ENCODE data around the gene SSH2. TPM values are rescaled to one million over a fixed set of nuclear protein-coding genes. Genes with fewer than 3 reads are reported as not detected.
"Not testable (repeated sequence)": the region's sequence is repeated elsewhere in the genome, so short reads cannot be mapped to it uniquely, and the experiment has no call there.

The SSH2 gene
- total and polyA plus RNA-seq, 2 of the 13 experiments (the other 11 are each of a cell fraction or from before 2014, with no cell fraction given), result 6.0 to 6.4 TPM

DNA sequence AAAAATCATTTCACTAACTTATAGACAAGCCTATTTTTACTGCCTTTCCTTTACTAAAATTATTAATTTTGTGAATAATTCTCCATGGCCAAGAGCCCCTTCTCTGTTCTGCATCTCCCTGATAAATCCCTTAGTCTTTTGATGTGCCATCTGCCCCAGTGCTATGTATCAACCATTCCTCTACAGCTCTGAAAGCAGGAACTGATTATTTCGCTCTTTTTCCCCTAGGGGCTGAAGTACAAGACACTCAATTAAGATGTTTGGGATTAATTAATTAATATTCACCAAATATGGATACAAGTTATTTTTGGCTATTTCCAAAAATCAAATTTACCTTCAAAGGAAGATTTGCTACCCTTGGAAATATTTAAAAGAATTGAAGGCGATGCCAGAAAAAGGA is 26.6 kb downstream of the SSH2 start (continued):
- TF ChIP-seq, protein P1, sequence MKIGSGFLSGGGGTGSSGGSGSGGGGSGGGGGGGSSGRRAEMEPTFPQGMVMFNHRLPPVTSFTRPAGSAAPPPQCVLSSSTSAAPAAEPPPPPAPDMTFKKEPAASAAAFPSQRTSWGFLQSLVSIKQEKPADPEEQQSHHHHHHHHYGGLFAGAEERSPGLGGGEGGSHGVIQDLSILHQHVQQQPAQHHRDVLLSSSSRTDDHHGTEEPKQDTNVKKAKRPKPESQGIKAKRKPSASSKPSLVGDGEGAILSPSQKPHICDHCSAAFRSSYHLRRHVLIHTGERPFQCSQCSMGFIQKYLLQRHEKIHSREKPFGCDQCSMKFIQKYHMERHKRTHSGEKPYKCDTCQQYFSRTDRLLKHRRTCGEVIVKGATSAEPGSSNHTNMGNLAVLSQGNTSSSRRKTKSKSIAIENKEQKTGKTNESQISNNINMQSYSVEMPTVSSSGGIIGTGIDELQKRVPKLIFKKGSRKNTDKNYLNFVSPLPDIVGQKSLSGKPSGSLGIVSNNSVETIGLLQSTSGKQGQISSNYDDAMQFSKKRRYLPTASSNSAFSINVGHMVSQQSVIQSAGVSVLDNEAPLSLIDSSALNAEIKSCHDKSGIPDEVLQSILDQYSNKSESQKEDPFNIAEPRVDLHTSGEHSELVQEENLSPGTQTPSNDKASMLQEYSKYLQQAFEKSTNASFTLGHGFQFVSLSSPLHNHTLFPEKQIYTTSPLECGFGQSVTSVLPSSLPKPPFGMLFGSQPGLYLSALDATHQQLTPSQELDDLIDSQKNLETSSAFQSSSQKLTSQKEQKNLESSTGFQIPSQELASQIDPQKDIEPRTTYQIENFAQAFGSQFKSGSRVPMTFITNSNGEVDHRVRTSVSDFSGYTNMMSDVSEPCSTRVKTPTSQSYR (CRISPR knock-in tag; IDR thresholded peaks at IDR 0.05; ENCODE audit: borderline replicate concordance), result no peak

DNA sequence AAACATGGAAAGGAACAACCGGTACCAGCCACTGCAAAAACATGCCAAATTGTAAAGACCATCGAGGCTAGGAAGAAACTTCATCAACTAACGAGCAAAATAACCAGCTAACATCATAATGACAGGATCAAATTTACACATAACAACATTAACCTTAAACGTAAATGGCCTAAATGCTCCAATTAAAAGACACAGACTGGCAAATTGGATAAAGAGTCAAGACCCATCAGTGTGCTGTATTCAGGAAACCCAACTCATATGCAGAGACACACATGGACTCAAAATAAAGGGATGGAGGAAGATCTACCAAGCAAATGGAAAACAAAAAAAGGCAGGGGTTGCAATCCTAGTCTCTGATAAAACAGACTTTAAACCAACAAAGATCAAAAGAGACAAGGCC is 32.9 kb downstream of the SSH2 start:
- 63% methylated on average over 4 of the region's 4 CpGs for WGBS (ENCODE audit: low lambda C conversion rate)
- H2AFZ ChIP-seq (ENCODE audit: low read length); H3K36me3 ChIP-seq (replicated peaks in 1 of 2; ENCODE audit: control insufficient read depth in 1 of 2, insufficient read depth in 2 of 2, low read length in 2 of 2); H3K27ac ChIP-seq (ENCODE audit: extremely low read length, insufficient read depth, low read length); ATAC-seq; H3K9me3 ChIP-seq (ENCODE audit: low read length); FAIRE-seq; intact Hi-C loops (cut with micrococcal nuclease; ENCODE audit: unreplicated experiment); H3K27me3 ChIP-seq (ENCODE audit: control insufficient read depth in 1 of 2, insufficient read depth in 2 of 2, low read length in 2 of 2); BruUV-seq (replicated peaks); DNase-seq (ENCODE audit: low spot score); H3K4me3 ChIP-seq (replicated peaks in 1 of 3; ENCODE audit: insufficient read depth in 1 of 3, low read depth in 2 of 3, low read length in 3 of 3); POLR2A ChIA-PET; H3K9ac ChIP-seq (ENCODE audit: insufficient read depth, low read depth, low read length); H4K20me1 ChIP-seq (ENCODE audit: insufficient read depth, low read length); H3K4me2 ChIP-seq (ENCODE audit: low read depth, low read length); H3K79me2 ChIP-seq (ENCODE audit: insufficient read depth, low read length); H3K4me1 ChIP-seq (ENCODE audit: insufficient read depth, low read length); CTCF ChIA-PET (ENCODE audit: low intra/inter-chr PET ratio, low total read pairs): not testable (repeated sequence)
- in situ Hi-C loops (cut with HindIII; ENCODE audit: extremely low pct_ligation_motif_present, low pct_unique_long_range_greater_than_20kb), result loop anchor here (10.0 kb wide), 1 partner anchor 62 kb away; no protein-coding TSS in a partner anchor

- Histone ChIP-seq H3K4me3 (replicated peaks in 1 of 3; ENCODE audit: insufficient read depth in 1 of 3, low read depth in 2 of 3, low read length in 3 of 3) (no peak overlapping the region), H3K9ac (ENCODE audit: insufficient read depth, low read depth, low read length) (no peak overlapping the region), H3K27me3 (ENCODE audit: control insufficient read depth in 1 of 2, insufficient read depth in 2 of 2, low read length in 2 of 2) (no peaks in the 10 kb centered on the region), H3K36me3 (replicated peaks in 1 of 2; ENCODE audit: control insufficient read depth in 1 of 2, insufficient read depth in 2 of 2, low read length in 2 of 2) (no peaks in the 10 kb centered on the region; a peak in 1 of 5 replicates), H3K79me2 (ENCODE audit: insufficient read depth, low read length) (no peaks in the 10 kb centered on the region), H2AFZ (ENCODE audit: low read length) (no peak overlapping the region), H3K9me3 (ENCODE audit: low read length) (no peaks in the 10 kb centered on the region), H3K27ac (ENCODE audit: extremely low read length, insufficient read depth, low read length) (no peak overlapping the region), H3K4me1 (ENCODE audit: insufficient read depth, low read length) (peaks cover 9% of the 10 kb centered on the region), H4K20me1 (ENCODE audit: insufficient read depth, low read length) (0 out of 2 replicates have a peak, but pooled peaks cover 3% of the 10 kb centered on the region), H3K4me2 (ENCODE audit: low read depth, low read length) (no peak overlapping the region)
- no peak for FAIRE-seq
- in situ Hi-C loops (cut with HindIII; ENCODE audit: extremely low pct_ligation_motif_present, low pct_unique_long_range_greater_than_20kb), result loop anchor here (10.0 kb wide), 1 partner anchor 57 kb away; no protein-coding TSS in a partner anchor
- ATAC-seq, result no peak
- BruUV-seq (replicated peaks), result no TSS peak
- intact Hi-C loops (cut with micrococcal nuclease; ENCODE audit: unreplicated experiment), result loop anchor here (5.0 kb wide), 1 partner anchor 35 kb away; no protein-coding TSS in a partner anchor
- POLR2A ChIA-PET, result no interaction called here
- CTCF ChIA-PET (ENCODE audit: low intra/inter-chr PET ratio, low total read pairs), result no interaction called here
- DNase-seq (ENCODE audit: low spot score), result no peak
- TF ChIP-seq ZNF839 (CRISPR knock-in tag; IDR thresholded peaks at IDR 0.05; ENCODE audit: borderline replicate concordance) (no peak), HNF4A (CRISPR knock-in tag; IDR thresholded peaks at IDR 0.05) (no peak), RARA (CRISPR knock-in tag; IDR thresholded peaks at IDR 0.05) (0 out of 2 replicates have a peak, but pooled peaks have one; percentile 15), ZSCAN25 (CRISPR knock-in tag; IDR thresholded peaks at IDR 0.05) (no peak), RAD21 (CRISPR knock-in tag; IDR thresholded peaks at IDR 0.05) (no peak), ZNF878 (CRISPR knock-in tag; IDR thresholded peaks at IDR 0.05) (no peak), FOXA3 (CRISPR knock-in tag; IDR thresholded peaks at IDR 0.05) (0 out of 2 replicates have a peak, but pooled peaks have one; percentile 20), IKZF4 (CRISPR knock-in tag; IDR thresholded peaks at IDR 0.05; ENCODE audit: borderline replicate concordance, low read depth, not compliant biosample characterization) (no peak), NPAS2 (CRISPR knock-in tag; IDR thresholded peaks at IDR 0.05; ENCODE audit: borderline replicate concordance) (no peak), FOXA1 (IDR thresholded peaks at IDR 0.05) (no peak), FOXA1 (CRISPR knock-in tag; IDR thresholded peaks at IDR 0.05) (peak; percentile 34; the same call in 1 of the 2 replicates), TMF1 (CRISPR knock-in tag; IDR thresholded peaks at IDR 0.05; ENCODE audit: low read depth) (no peak), TAF15 (IDR thresholded peaks at IDR 0.05; ENCODE audit: low read depth, low read length, poor library complexity, severe bottlenecking) (no peak)
- TF ChIP-seq, protein P2, sequence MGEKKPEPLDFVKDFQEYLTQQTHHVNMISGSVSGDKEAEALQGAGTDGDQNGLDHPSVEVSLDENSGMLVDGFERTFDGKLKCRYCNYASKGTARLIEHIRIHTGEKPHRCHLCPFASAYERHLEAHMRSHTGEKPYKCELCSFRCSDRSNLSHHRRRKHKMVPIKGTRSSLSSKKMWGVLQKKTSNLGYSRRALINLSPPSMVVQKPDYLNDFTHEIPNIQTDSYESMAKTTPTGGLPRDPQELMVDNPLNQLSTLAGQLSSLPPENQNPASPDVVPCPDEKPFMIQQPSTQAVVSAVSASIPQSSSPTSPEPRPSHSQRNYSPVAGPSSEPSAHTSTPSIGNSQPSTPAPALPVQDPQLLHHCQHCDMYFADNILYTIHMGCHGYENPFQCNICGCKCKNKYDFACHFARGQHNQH (CRISPR knock-in tag; IDR thresholded peaks at IDR 0.05), result no peak
Measured at GRCh38 chr17:29892201-29892600, 37.8 kb downstream of the SSH2 start.

Data from HepG2 (cell line).